ENCODE measurements around the gene HELZ. TPM values are rescaled to one million over a fixed set of nuclear protein-coding genes. Genes with fewer than 3 reads are reported as not detected.

The HELZ gene
- total and polyA plus RNA-seq, 2 experiments from 2014 or later, result 23.9 to 25.4 TPM

- Histone ChIP-seq H3K27ac (no peak overlapping the region), H3K9me3 (ENCODE audit: low read depth) (no peaks in the 10 kb centered on the region), H3K4me3 (no peak overlapping the region), H3K4me2 (ENCODE audit: unreplicated experiment) (no peak overlapping the region), H3F3A (ENCODE audit: insufficient read depth) (no peaks in the 10 kb centered on the region), H4K20me1 (ENCODE audit: insufficient read depth) (no peaks in the 10 kb centered on the region), H2AFZ (no peak overlapping the region), H3K27me3 (replicated peaks; ENCODE audit: insufficient read depth) (no peaks in the 10 kb centered on the region), H3K36me3 (ENCODE audit: low read depth) (peaks cover 21% of the 10 kb centered on the region), H3K9ac (no peak overlapping the region), H3K9me2 (ENCODE audit: insufficient read depth) (no peaks in the 10 kb centered on the region), H3K4me1 (ENCODE audit: insufficient read depth) (no peaks in the 10 kb centered on the region), H3K79me2 (ENCODE audit: insufficient read depth) (peaks cover 9% of the 10 kb centered on the region)
- 95 to 96% methylated on average over 5 of the region's 5 CpGs for WGBS, 2 experiments (ENCODE audit: low coverage in 1 of 2, low lambda C conversion rate in 2 of 2, missing lambda C conversion rate in 2 of 2)
- no peak for DNase-seq
- no peak for TF ChIP-seq EZH2 (IDR thresholded peaks at IDR 0.05; ENCODE audit: insufficient read depth, poor library complexity, severe bottlenecking)
- no peak for TF ChIP-seq EZH2phosphoT487 (IDR thresholded peaks at IDR 0.05; ENCODE audit: insufficient read depth, low read depth)
- in situ Hi-C loops (cut with MboI), result no loop called here
These were observed 70.8 kb downstream of the HELZ start for GRCh38 chr17:67174190-67174589.

- Histone ChIP-seq H3K4me2 (ENCODE audit: unreplicated experiment) (no peak overlapping the region), H4K20me1 (ENCODE audit: insufficient read depth) (no peaks in the 10 kb centered on the region), H3K27ac (no peak overlapping the region), H3K4me1 (ENCODE audit: insufficient read depth) (no peaks in the 10 kb centered on the region), H3K4me3 (no peak overlapping the region), H3K9me3 (ENCODE audit: low read depth) (no peaks in the 10 kb centered on the region), H3K79me2 (ENCODE audit: insufficient read depth) (peaks cover 9% of the 10 kb centered on the region), H3F3A (ENCODE audit: insufficient read depth) (no peaks in the 10 kb centered on the region), H2AFZ (no peak overlapping the region), H3K9me2 (ENCODE audit: insufficient read depth) (no peaks in the 10 kb centered on the region), H3K9ac (no peak overlapping the region), H3K36me3 (ENCODE audit: low read depth) (peaks cover 14% of the 10 kb centered on the region; the same call in 1 of the 2 replicates), H3K27me3 (replicated peaks; ENCODE audit: insufficient read depth) (no peaks in the 10 kb centered on the region)
- no peak for DNase-seq
- in situ Hi-C loops (cut with MboI), result no loop called here
- TF ChIP-seq EZH2 (IDR thresholded peaks at IDR 0.05; ENCODE audit: insufficient read depth, poor library complexity, severe bottlenecking), result no peak
- no peak for TF ChIP-seq EZH2phosphoT487 (IDR thresholded peaks at IDR 0.05; ENCODE audit: insufficient read depth, low read depth)
- WGBS, 2 experiments (ENCODE audit: low coverage in 1 of 2, low lambda C conversion rate in 2 of 2, missing lambda C conversion rate in 2 of 2), result 93 to 100% methylated on average over 4 of the region's 4 CpGs
These were observed 73.4 kb downstream of the HELZ start for GRCh38 chr17:67171560-67171959.

- in situ Hi-C loops (cut with MboI), result no loop called here
- Histone ChIP-seq H3K9ac (no peak overlapping the region), H3K4me3 (no peak overlapping the region), H3K36me3 (ENCODE audit: low read depth) (peaks cover 28% of the 10 kb centered on the region), H3K79me2 (ENCODE audit: insufficient read depth) (peaks cover 9% of the 10 kb centered on the region), H3F3A (ENCODE audit: insufficient read depth) (no peaks in the 10 kb centered on the region), H3K27me3 (replicated peaks; ENCODE audit: insufficient read depth) (no peaks in the 10 kb centered on the region), H3K9me2 (ENCODE audit: insufficient read depth) (no peaks in the 10 kb centered on the region), H2AFZ (no peak overlapping the region), H3K4me1 (ENCODE audit: insufficient read depth) (no peaks in the 10 kb centered on the region), H3K9me3 (ENCODE audit: low read depth) (no peaks in the 10 kb centered on the region), H4K20me1 (ENCODE audit: insufficient read depth) (no peaks in the 10 kb centered on the region), H3K4me2 (ENCODE audit: unreplicated experiment) (no peak overlapping the region), H3K27ac (no peak overlapping the region)
- TF ChIP-seq EZH2phosphoT487 (IDR thresholded peaks at IDR 0.05; ENCODE audit: insufficient read depth, low read depth), result no peak
- TF ChIP-seq EZH2 (IDR thresholded peaks at IDR 0.05; ENCODE audit: insufficient read depth, poor library complexity, severe bottlenecking), result no peak
- no peak for DNase-seq
- WGBS, 2 experiments (ENCODE audit: low coverage in 1 of 2, low lambda C conversion rate in 2 of 2, missing lambda C conversion rate in 2 of 2), result 75 to 89% methylated on average over 4 of the region's 4 CpGs
These were observed 76.5 kb downstream of the HELZ start for GRCh38 chr17:67168496-67168895.

GRCh38 chr17:67165201-67165600 lies 79.8 kb downstream of the HELZ start:
- Histone ChIP-seq H3K4me1 (ENCODE audit: insufficient read depth) (no peaks in the 10 kb centered on the region), H3K9me2 (ENCODE audit: insufficient read depth) (no peaks in the 10 kb centered on the region), H3K27ac (no peak overlapping the region), H3K9me3 (ENCODE audit: low read depth) (no peaks in the 10 kb centered on the region), H4K20me1 (ENCODE audit: insufficient read depth) (no peaks in the 10 kb centered on the region), H3K36me3 (ENCODE audit: low read depth) (peaks cover 39% of the 10 kb centered on the region), H3K4me3 (no peak overlapping the region), H3K79me2 (ENCODE audit: insufficient read depth) (no peaks in the 10 kb centered on the region), H3K9ac (no peak overlapping the region), H3F3A (ENCODE audit: insufficient read depth) (no peaks in the 10 kb centered on the region), H2AFZ (no peak overlapping the region), H3K4me2 (ENCODE audit: unreplicated experiment) (no peak overlapping the region), H3K27me3 (replicated peaks; ENCODE audit: insufficient read depth) (no peaks in the 10 kb centered on the region)
- WGBS, 2 experiments (ENCODE audit: low coverage in 1 of 2, low lambda C conversion rate in 2 of 2, missing lambda C conversion rate in 2 of 2), result 78 to 80% methylated on average over 6 of the region's 6 CpGs
- in situ Hi-C loops (cut with MboI), result no loop called here
- no peak for DNase-seq
- no peak for TF ChIP-seq EZH2 (IDR thresholded peaks at IDR 0.05; ENCODE audit: insufficient read depth, poor library complexity, severe bottlenecking)
- TF ChIP-seq EZH2phosphoT487 (IDR thresholded peaks at IDR 0.05; ENCODE audit: insufficient read depth, low read depth), result no peak

GRCh38 chr17:67164302-67164701 lies 80.7 kb downstream of the HELZ start:
- H3K27me3 ChIP-seq (replicated peaks; ENCODE audit: insufficient read depth), result no peaks in the 10 kb centered on the region
- no peaks in the 10 kb centered on the region for H3F3A ChIP-seq (ENCODE audit: insufficient read depth)
- H3K4me2 ChIP-seq (ENCODE audit: unreplicated experiment), result no peak overlapping the region
- no peaks in the 10 kb centered on the region for H3K9me2 ChIP-seq (ENCODE audit: insufficient read depth)
- no peak for DNase-seq
- H3K9me3 ChIP-seq (ENCODE audit: low read depth), result no peaks in the 10 kb centered on the region
- no peak overlapping the region for H3K4me3 ChIP-seq
- H4K20me1 ChIP-seq (ENCODE audit: insufficient read depth), result no peaks in the 10 kb centered on the region
- in situ Hi-C loops (cut with MboI), result no loop called here
- H3K27ac ChIP-seq, result no peak overlapping the region
- no peak overlapping the region for H3K9ac ChIP-seq
- no peak overlapping the region for H2AFZ ChIP-seq
- TF ChIP-seq EZH2phosphoT487 (IDR thresholded peaks at IDR 0.05; ENCODE audit: insufficient read depth, low read depth) (no peak), EZH2 (IDR thresholded peaks at IDR 0.05; ENCODE audit: insufficient read depth, poor library complexity, severe bottlenecking) (no peak)
- H3K79me2 ChIP-seq (ENCODE audit: insufficient read depth), result no peaks in the 10 kb centered on the region
- H3K4me1 ChIP-seq (ENCODE audit: insufficient read depth), result no peaks in the 10 kb centered on the region
- WGBS, 2 experiments (ENCODE audit: low coverage in 1 of 2, low lambda C conversion rate in 2 of 2, missing lambda C conversion rate in 2 of 2), result 89 to 98% methylated on average over 2 of the region's 2 CpGs
- H3K36me3 ChIP-seq (ENCODE audit: low read depth), result peaks cover 46% of the 10 kb centered on the region
